HFF-Myc (cell line): ENCODE results near the gene POPDC2.

Experiments used
- DNase-seq: peaks from one replicate; pipeline ENCODE4 v3.0.0-alpha.2; 2011; ENCODE audit warnings: low read depth; ENCODE audit errors: extremely low read depth
- H3K4me3 ChIP-seq: replicated peaks from 2 replicates; pipeline ENCODE4 v1.5.1; 2011; ENCODE audit warnings: low read depth, mild to moderate bottlenecking, control low read depth, low read length
- TF ChIP-seq, protein P1 (sequence below): IDR thresholded peaks from 2 replicates; pipeline ENCODE4 v1.5.1; 2012; ENCODE audit warnings: mild to moderate bottlenecking, low read depth, low read length, control low read depth; ENCODE audit errors: missing control alignments

The POPDC2 gene

DNA sequence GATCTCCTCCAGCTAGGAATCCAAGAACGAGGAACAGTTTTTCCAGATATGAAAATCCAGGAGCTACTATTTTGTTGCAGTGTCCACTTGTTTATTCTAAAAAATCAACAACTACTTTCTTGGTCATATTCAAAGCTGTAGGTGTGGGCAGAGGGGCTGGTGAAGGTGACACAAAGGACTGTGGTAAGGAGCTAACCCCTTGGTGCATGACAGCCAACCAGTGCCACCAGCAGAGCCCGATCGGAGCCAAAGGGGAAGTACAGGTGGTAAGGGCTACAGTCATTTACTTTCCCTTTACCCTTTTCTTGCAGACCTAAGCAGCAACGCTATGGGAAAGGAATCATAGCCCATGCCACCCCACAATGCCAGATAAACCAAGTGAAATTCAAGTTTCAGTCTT, 32.0 kb downstream of the POPDC2 start:
- no peak for DNase-seq

DNA sequence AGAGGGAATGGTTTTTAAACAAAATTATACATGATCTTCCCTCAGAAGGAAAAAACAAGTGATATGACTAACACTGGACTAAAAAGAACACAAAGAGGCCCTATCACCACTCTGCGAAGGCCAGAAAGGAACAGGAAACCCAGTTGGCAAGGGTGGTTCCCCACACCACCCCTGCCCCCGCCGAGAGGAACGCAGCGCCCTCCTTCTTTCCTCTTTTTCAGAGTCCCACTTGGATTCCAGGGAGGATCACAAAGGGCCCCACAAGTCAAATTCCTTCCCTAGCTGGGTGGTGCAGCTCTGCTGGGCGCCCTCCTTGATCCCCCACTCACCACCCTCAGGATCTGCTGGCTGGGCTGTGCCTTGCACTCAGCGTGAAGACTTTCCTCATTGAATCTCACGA, 32.9 kb downstream of the POPDC2 start:
- no peak for DNase-seq
- TF ChIP-seq, protein P1, sequence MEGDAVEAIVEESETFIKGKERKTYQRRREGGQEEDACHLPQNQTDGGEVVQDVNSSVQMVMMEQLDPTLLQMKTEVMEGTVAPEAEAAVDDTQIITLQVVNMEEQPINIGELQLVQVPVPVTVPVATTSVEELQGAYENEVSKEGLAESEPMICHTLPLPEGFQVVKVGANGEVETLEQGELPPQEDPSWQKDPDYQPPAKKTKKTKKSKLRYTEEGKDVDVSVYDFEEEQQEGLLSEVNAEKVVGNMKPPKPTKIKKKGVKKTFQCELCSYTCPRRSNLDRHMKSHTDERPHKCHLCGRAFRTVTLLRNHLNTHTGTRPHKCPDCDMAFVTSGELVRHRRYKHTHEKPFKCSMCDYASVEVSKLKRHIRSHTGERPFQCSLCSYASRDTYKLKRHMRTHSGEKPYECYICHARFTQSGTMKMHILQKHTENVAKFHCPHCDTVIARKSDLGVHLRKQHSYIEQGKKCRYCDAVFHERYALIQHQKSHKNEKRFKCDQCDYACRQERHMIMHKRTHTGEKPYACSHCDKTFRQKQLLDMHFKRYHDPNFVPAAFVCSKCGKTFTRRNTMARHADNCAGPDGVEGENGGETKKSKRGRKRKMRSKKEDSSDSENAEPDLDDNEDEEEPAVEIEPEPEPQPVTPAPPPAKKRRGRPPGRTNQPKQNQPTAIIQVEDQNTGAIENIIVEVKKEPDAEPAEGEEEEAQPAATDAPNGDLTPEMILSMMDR, result no peak
- H3K4me3 ChIP-seq, result no peak overlapping the region

More for the DNA sequence above, 32.0 kb downstream of the POPDC2 start:
- H3K4me3 ChIP-seq, result no peak overlapping the region
- TF ChIP-seq, protein P1, result no peak

DNA sequence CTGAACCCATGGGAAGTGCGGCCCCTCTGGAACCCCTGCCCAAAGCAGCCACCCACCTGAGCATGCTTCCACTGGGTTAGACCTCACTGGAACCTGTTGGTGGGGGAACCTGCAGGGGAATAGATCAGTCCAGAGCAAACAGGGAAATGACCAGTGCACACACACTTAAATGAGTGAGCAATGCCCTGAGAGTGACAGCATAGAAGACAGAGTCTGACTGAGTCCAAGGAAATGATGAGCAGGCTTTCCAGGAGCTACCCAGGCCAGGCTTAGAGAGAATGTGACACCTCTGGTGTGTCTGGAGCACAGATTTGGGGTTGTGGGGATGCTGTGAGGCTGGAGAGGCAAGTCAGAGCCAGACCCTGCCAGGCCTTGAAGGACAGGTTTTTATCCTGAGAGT, 34.2 kb downstream of the POPDC2 start:
- H3K4me3 ChIP-seq, result no peak overlapping the region
- TF ChIP-seq, protein P1, result no peak
- DNase-seq, result no peak

DNA sequence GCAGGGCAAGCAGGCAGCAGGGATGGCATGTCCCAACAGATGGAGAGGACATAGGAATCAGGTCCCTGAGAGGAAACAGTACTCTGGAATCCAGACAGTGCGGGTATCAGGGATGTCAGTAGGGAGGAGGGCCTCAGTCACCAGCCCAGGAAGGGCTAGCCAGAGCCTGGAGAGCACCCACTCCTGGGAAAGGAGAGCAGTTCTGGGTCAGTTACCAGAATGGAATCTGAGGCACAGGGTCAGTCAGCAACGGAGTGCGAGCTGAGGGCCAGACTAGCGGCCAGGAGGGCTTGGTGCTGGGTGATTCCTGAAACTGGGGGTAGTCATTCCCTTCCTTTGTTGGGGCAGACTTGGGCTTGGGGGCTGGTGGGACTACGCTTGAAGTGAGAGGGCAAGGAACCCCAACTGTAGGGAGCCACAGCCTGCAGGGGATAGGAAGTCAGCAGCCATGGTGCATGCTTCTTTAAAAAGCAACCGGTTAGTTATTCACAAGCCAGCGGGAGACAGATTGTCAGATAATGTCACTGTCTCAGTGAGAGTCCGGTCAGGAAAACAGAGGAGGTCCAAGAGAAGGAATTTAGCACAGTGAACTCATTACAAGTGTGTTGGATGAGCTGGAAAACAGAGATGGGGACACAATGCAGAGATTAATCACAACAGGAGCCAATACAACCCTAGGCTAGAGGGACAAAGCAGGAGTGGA, 34.8 kb downstream of the POPDC2 start:
- TF ChIP-seq, protein P1, result no peak
- DNase-seq, result no peak
- no peak overlapping the region for H3K4me3 ChIP-seq

DNA sequence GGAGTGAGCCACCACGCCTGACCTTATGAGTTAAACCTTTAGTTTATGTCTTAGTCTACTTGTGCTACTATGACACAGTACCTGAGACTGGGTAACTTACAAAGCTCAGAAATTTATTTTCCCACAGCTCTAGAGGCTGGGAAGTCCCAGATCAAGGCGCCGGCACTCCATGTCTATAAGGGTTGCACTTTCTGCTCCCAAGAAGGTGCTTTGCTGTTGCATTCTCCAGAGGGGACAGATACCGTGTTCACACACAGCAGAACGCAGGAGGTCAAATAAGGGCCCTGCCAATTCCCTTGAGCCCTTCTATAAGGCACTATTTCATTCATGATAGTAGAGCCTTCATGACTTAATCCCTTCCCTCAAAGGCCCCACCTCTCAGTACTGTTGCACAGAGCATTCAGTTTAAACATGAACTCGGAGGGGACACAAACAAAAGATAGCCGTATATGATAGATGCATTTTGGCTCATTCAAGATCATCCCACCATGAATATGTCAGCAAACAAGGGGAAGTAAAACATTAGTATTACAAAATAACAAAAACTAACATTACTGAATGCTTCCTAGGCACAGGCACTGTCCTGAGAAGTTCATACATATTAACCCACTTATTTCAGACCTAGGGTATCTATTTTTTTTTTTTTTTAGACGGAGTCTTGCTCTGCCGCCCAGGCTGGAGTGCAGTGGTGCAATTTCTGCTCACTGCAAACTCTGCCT, 36.2 kb downstream of the POPDC2 start:
- H3K4me3 ChIP-seq, result no peak overlapping the region
- TF ChIP-seq, protein P1, result no peak
- DNase-seq, result no peak

DNA sequence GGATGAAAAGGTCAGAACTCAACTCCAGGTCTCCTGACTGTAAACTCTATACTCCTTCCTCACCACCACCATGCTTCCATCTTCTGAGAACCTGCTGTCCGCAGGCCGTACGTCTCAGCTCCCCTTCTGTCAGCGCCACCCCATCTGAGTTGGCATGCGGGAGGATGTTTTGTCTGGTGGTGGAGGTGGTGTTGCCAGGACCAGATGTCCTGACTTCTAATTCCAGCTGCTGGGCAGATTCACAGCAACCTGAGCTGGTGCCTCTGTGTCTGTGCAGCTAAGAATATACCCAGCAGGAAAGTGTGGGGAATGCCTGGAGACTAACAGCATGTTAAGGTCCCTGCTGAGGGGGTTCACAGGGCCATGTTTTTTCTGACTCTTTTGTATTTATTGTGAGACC, 39.5 kb downstream of the POPDC2 start:
- TF ChIP-seq, protein P1, result no peak
- no peak for DNase-seq
- no peak overlapping the region for H3K4me3 ChIP-seq

DNA sequence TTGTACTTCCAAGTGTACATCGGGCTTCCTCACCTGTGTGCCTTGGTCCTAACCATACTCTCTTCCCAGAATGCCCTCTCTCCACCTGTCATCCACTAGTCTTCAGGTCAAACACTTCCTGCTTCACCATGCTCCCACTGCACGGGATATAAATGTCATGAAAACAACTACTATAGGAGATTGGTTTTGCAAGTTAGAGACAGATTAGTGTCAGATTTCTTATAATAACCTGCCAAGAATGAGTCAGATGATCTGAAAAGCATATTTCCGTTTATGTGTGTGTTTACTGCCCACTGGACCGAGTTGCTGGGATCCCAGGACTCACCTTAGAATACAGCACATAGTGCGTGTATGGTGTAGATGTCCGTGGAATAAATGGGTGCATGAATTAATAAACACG, 41.3 kb downstream of the POPDC2 start:
- DNase-seq, result no peak
- TF ChIP-seq, protein P1, result no peak
- H3K4me3 ChIP-seq, result no peak overlapping the region
